ENCODE data around the gene ADAMTS1. TPM values are rescaled to one million over a fixed set of nuclear protein-coding genes. Genes with fewer than 3 reads are reported as not detected.

Gene ADAMTS1
- total RNA-seq (110 and 113 TPM in 2 replicates), polyA plus RNA-seq (136 and 144 TPM in 2 replicates)

DNA sequence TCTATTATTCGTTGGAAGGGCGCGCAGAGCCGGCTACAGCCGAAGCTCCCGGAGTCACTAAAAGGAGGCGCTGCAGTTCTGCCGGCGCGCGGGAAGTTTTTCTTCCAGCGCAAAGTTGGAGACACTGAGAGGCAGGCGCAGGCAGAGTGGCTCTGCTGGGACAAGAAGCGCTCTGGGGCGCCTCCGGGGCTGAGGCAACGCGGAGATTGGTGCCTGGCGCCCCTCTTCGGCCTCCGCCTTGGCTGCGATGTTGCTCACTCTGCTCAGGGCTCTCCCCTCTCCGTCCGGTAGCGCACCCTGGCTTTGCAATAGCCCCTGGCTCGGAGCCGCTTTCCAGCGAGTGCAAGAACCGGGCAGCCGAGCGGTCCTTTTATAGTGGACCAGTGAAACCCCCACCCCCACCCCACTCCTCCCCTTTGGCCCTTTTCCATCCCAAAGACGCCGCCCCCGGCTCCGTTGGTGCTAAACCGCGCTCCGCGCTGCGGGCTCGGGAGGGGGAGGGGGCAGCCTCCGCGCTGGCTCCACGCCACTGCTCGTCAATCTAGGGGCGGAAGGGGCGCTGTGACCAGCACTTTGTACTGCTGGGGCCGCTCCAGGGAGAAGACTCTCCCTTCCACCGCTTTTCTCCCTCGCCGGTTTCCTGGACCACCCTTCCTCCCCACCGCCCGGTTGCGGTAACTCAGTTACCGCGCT is at the start of gene ADAMTS1:
ADAMTS1 (minus strand) TSS at position 344 of the 693 bp plus-strand sequence. CDS start 455 bp downstream, outside the sequence.
- peak within 1 kb of the TSS; percentile 98 for H3K27ac ChIP-seq
- no peaks in the 10 kb centered on the region for H3K9me3 ChIP-seq (ENCODE audit: low read depth)
- H3K4me3 ChIP-seq: peak within 1 kb of the TSS; percentile 89
- H4K20me1 ChIP-seq (ENCODE audit: insufficient read depth, poor library complexity, severe bottlenecking): peaks cover 33% of the 10 kb centered on the region
- no peaks in the 10 kb centered on the region for H3K27me3 ChIP-seq
- H3K9me2 ChIP-seq (replicated peaks; ENCODE audit: insufficient read depth): no peaks in the 10 kb centered on the region
- TF ChIP-seq, protein P1, sequence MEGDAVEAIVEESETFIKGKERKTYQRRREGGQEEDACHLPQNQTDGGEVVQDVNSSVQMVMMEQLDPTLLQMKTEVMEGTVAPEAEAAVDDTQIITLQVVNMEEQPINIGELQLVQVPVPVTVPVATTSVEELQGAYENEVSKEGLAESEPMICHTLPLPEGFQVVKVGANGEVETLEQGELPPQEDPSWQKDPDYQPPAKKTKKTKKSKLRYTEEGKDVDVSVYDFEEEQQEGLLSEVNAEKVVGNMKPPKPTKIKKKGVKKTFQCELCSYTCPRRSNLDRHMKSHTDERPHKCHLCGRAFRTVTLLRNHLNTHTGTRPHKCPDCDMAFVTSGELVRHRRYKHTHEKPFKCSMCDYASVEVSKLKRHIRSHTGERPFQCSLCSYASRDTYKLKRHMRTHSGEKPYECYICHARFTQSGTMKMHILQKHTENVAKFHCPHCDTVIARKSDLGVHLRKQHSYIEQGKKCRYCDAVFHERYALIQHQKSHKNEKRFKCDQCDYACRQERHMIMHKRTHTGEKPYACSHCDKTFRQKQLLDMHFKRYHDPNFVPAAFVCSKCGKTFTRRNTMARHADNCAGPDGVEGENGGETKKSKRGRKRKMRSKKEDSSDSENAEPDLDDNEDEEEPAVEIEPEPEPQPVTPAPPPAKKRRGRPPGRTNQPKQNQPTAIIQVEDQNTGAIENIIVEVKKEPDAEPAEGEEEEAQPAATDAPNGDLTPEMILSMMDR (IDR thresholded peaks at IDR 0.05; ENCODE audit: poor library complexity): peak; percentile 30
- TF ChIP-seq EZH2phosphoT487 (IDR thresholded peaks at IDR 0.05; ENCODE audit: low read depth, severe bottlenecking, unreplicated experiment): no peak
- peaks cover 9% of the 10 kb centered on the region for H3K36me3 ChIP-seq (replicated peaks; ENCODE audit: insufficient read depth, low read depth)
- H3K4me2 ChIP-seq: peak within 1 kb of the TSS; percentile 90
- under 1% methylated on average over 50 of the region's 56 CpGs for WGBS (ENCODE audit: low lambda C conversion rate, missing lambda C conversion rate)
- DNase-seq (ENCODE audit: low spot score): peak; percentile 95
- peaks cover 42% of the 10 kb centered on the region for H3K79me2 ChIP-seq
- peak within 1 kb of the TSS; percentile 60 for H2AFZ ChIP-seq
- peaks cover 6% of the 10 kb centered on the region for H3K4me1 ChIP-seq (ENCODE audit: insufficient read depth)

DNA sequence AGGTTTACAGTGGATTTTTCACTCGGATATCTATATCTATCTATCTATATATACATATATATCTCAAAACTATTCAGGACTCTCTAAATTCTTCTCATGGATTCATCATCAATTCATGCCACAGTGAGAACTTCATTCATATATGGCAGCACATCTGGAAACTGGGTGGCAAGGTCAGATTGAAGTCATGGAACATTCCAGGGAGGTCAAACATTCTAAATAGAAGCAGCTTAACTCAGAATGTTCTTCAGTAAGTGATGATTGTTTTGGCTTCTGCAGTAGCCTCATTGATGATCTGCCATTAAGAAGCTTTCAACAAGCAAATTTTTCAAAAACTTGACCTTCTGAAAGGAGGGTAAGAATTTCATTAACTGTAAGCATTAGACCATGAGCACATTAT is 46.9 kb upstream of the ADAMTS1 start:
- 88% methylated on average over 1 of the region's 1 CpG for WGBS (ENCODE audit: low lambda C conversion rate, missing lambda C conversion rate)

DNA sequence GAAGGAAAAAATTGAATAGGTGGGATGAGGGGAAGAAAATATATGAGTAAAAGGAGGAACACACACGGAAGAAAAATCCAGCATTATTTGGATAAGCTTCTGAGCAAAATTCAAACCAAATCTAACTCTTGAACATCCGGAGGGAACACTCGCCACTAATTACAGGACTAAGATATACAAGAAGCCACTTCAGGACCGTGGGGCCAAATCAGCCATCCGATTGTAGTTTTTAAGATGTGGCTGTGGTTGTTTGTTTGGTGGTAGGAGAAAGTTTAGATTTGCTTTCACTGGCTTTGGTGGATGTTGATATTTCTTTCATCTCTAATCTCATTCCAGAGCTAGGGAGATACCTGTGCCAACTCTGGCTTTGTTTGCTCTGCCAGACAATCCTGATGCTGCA is 43.7 kb upstream of the ADAMTS1 start:
- Histone ChIP-seq H2AFZ (no peak overlapping the region), H3K4me2 (no peak overlapping the region), H3K27me3 (no peaks in the 10 kb centered on the region), H3K79me2 (no peaks in the 10 kb centered on the region), H3K36me3 (replicated peaks; ENCODE audit: insufficient read depth, low read depth) (no peaks in the 10 kb centered on the region), H4K20me1 (ENCODE audit: insufficient read depth, poor library complexity, severe bottlenecking) (no peaks in the 10 kb centered on the region), H3K4me3 (no peak overlapping the region), H3K9me3 (ENCODE audit: low read depth) (no peaks in the 10 kb centered on the region), H3K4me1 (ENCODE audit: insufficient read depth) (no peaks in the 10 kb centered on the region), H3K9me2 (replicated peaks; ENCODE audit: insufficient read depth) (no peaks in the 10 kb centered on the region), H3K27ac (no peak overlapping the region)
- 56% methylated on average over 5 of the region's 5 CpGs for WGBS (ENCODE audit: low lambda C conversion rate, missing lambda C conversion rate)
- TF ChIP-seq EZH2 (IDR thresholded peaks at IDR 0.05; ENCODE audit: borderline replicate concordance) (no peak), EZH2phosphoT487 (IDR thresholded peaks at IDR 0.05; ENCODE audit: low read depth, severe bottlenecking, unreplicated experiment) (no peak)
- TF ChIP-seq, protein P1 (IDR thresholded peaks at IDR 0.05; ENCODE audit: poor library complexity): no peak
- no peak for DNase-seq (ENCODE audit: low spot score)

More for the DNA sequence above, 46.9 kb upstream of the ADAMTS1 start:
- no peak overlapping the region for H3K4me3 ChIP-seq
- H3K9me3 ChIP-seq (ENCODE audit: low read depth): no peaks in the 10 kb centered on the region
- no peak overlapping the region for H3K4me2 ChIP-seq
- no peaks in the 10 kb centered on the region for H3K36me3 ChIP-seq (replicated peaks; ENCODE audit: insufficient read depth, low read depth)
- H3K79me2 ChIP-seq: no peaks in the 10 kb centered on the region
- TF ChIP-seq EZH2 (IDR thresholded peaks at IDR 0.05; ENCODE audit: borderline replicate concordance): no peak
- TF ChIP-seq EZH2phosphoT487 (IDR thresholded peaks at IDR 0.05; ENCODE audit: low read depth, severe bottlenecking, unreplicated experiment): no peak
- TF ChIP-seq, protein P1 (IDR thresholded peaks at IDR 0.05; ENCODE audit: poor library complexity): no peak
- no peaks in the 10 kb centered on the region for H3K9me2 ChIP-seq (replicated peaks; ENCODE audit: insufficient read depth)
- no peaks in the 10 kb centered on the region for H4K20me1 ChIP-seq (ENCODE audit: insufficient read depth, poor library complexity, severe bottlenecking)
- no peaks in the 10 kb centered on the region for H3K4me1 ChIP-seq (ENCODE audit: insufficient read depth)
- H3K27ac ChIP-seq: no peak overlapping the region
- H2AFZ ChIP-seq: no peak overlapping the region
- no peaks in the 10 kb centered on the region for H3K27me3 ChIP-seq
- DNase-seq (ENCODE audit: low spot score): no peak
